GM06990 (cell line): ENCODE results near the gene FBXW2.
"Not testable (repeated sequence)": the region's sequence is repeated elsewhere in the genome, so short reads cannot be mapped to it uniquely, and the experiment has no call there.

Experiments used
- DNase-seq: peaks from one replicate; pipeline ENCODE4 v3.0.0-alpha.2; 2011; ENCODE audit not compliant: insufficient read length; ENCODE audit errors: extremely low read depth
- H3K27me3 ChIP-seq: replicated peaks from 2 replicates; pipeline ENCODE4 v1.6.0; 2011; ENCODE audit warnings: low read length; ENCODE audit not compliant: control insufficient read depth, insufficient read depth
- H3K36me3 ChIP-seq: 2 replicates; pipeline ENCODE4 v1.5.1; 2011; ENCODE audit warnings: low read length; ENCODE audit not compliant: control insufficient read depth, insufficient read depth
- H3K4me3 ChIP-seq: replicated peaks from 2 replicates; pipeline ENCODE4 v1.5.1; 2011; ENCODE audit warnings: low read depth, mild to moderate bottlenecking, control low read depth, low read length
- CTCF ChIP-seq: IDR thresholded peaks from 2 replicates; pipeline ENCODE4 v1.5.1; 2011; ENCODE audit warnings: low read length, control low read depth, mild to moderate bottlenecking, inconsistent platforms; ENCODE audit not compliant: insufficient read depth, poor library complexity, severe bottlenecking

FBXW2 gene

GRCh38 chr9:120755810-120756434 is 37.3 kb downstream of the FBXW2 start:
- Histone ChIP-seq H3K36me3 (peaks cover 4% of the 10 kb centered on the region), H3K4me3 (no peak overlapping the region)
- no peak for DNase-seq

GRCh38 chr9:120755044-120755443 is 38.2 kb downstream of the FBXW2 start:
- no peak for DNase-seq
- Histone ChIP-seq H3K36me3 (peaks cover 1% of the 10 kb centered on the region), H3K4me3 (no peak overlapping the region), H3K27me3 (no peaks in the 10 kb centered on the region)
- no peak for TF ChIP-seq CTCF

More at GRCh38 chr9:120755810-120756434, 37.3 kb downstream of the FBXW2 start:
- H3K27me3 ChIP-seq, result no peaks in the 10 kb centered on the region
- peak; percentile 70 for TF ChIP-seq CTCF

GRCh38 chr9:120750421-120750820 is 42.8 kb downstream of the FBXW2 start:
- no peak for TF ChIP-seq CTCF
- no peak overlapping the region for H3K4me3 ChIP-seq
- no peak for DNase-seq
- no peaks in the 10 kb centered on the region for H3K27me3 ChIP-seq
- no peaks in the 10 kb centered on the region for H3K36me3 ChIP-seq

GRCh38 chr9:120746366-120746765 is 46.9 kb downstream of the FBXW2 start:
- DNase-seq, H3K4me3 ChIP-seq, H3K36me3 ChIP-seq, H3K27me3 ChIP-seq: not testable (repeated sequence)

- TF ChIP-seq CTCF, result no peak
- Histone ChIP-seq H3K27me3 (no peaks in the 10 kb centered on the region), H3K36me3 (no peaks in the 10 kb centered on the region), H3K4me3 (no peak overlapping the region)
- DNase-seq, result no peak
Measured at GRCh38 chr9:120745278-120745677, 47.9 kb downstream of the FBXW2 start.

GRCh38 chr9:120742951-120743416 is 50.2 kb downstream of the FBXW2 start:
- H3K4me3 ChIP-seq, result no peak overlapping the region
- TF ChIP-seq CTCF, result peak; percentile 89
- no peaks in the 10 kb centered on the region for H3K36me3 ChIP-seq
- DNase-seq, result peak; percentile 38
- H3K27me3 ChIP-seq, result no peaks in the 10 kb centered on the region
